Body of pancreas (tissue), 4 donors: ENCODE data around the gene PRRC2A. TPM values are rescaled to one million over a fixed set of nuclear protein-coding genes. Genes with fewer than 3 reads are reported as not detected.

Experiments used
- ATAC-seq: fragments of 150-250 bp; one replicate; pipeline ENCODE4 v1.9.1; 2016
- DNase-seq, 4 donors: peaks; one replicate each; pipeline ENCODE4 v3.0.0-alpha.2; 2019
- H3K27ac ChIP-seq, 4 donors: fragments of 200-600 bp; sonication (generic); 1 replicate in 3 of 4; 2 replicates in 1 of 4; pipeline versions ENCODE4 v1.5.1 to v1.6.1; 2016 to 2019; ENCODE audit warnings: mild to moderate bottlenecking in 1 of 4, mixed read lengths in 1 of 4, moderate library complexity in 1 of 4
- H3K27me3 ChIP-seq, 2 donors: fragments of 200-600 bp; sonication (generic); one replicate each; pipeline ENCODE4 v1.6.0; 2016; ENCODE audit warnings: mild to moderate bottlenecking in 1 of 2
- H3K36me3 ChIP-seq, 2 donors: fragments of 200-600 bp; sonication (generic); replicated peaks in 1 of 2; 2 replicates each; pipeline ENCODE4 v1.5.1; 2016; ENCODE audit warnings: low read depth in 2 of 2; ENCODE audit not compliant: insufficient read depth in 1 of 2
- H3K4me1 ChIP-seq: fragments of 200-600 bp; sonication (generic); one replicate; pipeline ENCODE4 v1.6.0; 2016
- H3K4me3 ChIP-seq, 2 donors: fragments of 200-600 bp; sonication (generic); 1 replicate in 1 of 2; 2 replicates in 1 of 2; pipeline ENCODE4 v1.5.1; 2016 to 2019
- H3K9me3 ChIP-seq, 3 donors: fragments of 200-600 bp; sonication (generic); 1 replicate in 2 of 3; 2 replicates in 1 of 3; pipeline ENCODE4 v1.5.1; 2016
- POLR2A ChIP-seq, 3 donors: fragments of 450-650 bp; IDR thresholded peaks; one replicate each; pipeline ENCODE4 v1.6.1; 2016; ENCODE audit warnings: antibody characterized with exemption in 3 of 3, mild to moderate bottlenecking in 2 of 3
- WGBS, 2 donors: methylation state at CpG; one replicate each; pipeline ENCODE4 v1.1.5; 2017; 5-methylcytosine and 5-hydroxymethylcytosine counted together
- intact Hi-C: fragments of 100-400 bp; cut with DNase I; formaldehyde crosslinking; loops from one replicate; pipeline ENCODE4 v1.15.1; 2023
- total RNA-seq, 2 donors: library from RNA; depleted of rRNA; stranded (reverse); fragments of >200 nt; gene quantifications; one replicate each; pipeline ENCODE4 v1.1.0, GENCODE V29; 2016
- TF ChIP-seq, protein P1 (sequence below), 7 experiments: fragments of 450-650 bp in 4 of 7; fragments of 200-600 bp in 3 of 7; sonication (generic) in 3 of 7; IDR thresholded peaks; one replicate each; pipeline ENCODE4 v1.5.1; 2016 to 2019; ENCODE audit warnings: antibody characterized with exemption in 7 of 7

The PRRC2A gene
- total RNA-seq, 2 donors from 2014 or later: 48.8 to 57.4 TPM

DNA sequence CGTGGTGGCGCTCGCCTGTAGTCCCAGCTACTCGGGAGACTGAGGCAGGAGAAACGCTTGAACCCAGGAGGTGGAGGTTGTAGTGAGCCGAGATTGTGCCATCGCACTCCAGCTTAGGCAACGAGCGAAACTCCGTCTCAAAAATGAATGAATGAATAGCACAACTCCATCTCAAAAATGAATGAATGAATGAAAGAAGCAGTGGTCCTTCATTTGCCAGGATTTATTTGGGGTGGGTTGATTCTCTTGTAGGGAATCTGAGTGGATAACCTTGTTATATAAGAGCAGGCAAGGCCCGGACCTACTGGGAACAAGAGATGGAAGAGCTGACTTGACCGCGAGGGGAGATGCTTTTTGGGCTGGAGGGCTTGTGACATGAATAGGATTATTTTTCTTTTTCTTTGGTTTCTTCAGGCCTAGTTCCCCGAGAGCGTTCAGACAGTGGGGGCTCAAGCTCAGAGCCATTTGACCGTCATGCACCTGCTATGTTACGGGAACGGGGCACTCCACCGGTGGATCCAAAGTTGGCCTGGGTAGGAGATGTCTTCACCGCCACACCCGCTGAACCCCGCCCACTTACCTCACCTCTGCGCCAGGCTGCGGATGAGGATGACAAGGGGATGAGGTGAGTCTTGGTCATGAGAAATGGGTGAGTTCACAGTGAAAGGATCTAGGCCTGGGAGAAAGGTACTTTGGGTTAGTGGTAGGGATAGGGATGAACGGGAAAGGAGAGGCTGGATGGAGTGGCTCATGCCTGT is 9.8 kb downstream of the PRRC2A start:
- no peak overlapping the region for H3K4me3 ChIP-seq
- H3K27me3 ChIP-seq: no peaks in the 10 kb centered on the region
- intact Hi-C loops: no loop called here
- no peak overlapping the region for H3K27ac ChIP-seq
- no peaks in the 10 kb centered on the region for H3K9me3 ChIP-seq
- TF ChIP-seq POLR2A (IDR thresholded peaks at IDR 0.05): no peak
- TF ChIP-seq, protein P1, sequence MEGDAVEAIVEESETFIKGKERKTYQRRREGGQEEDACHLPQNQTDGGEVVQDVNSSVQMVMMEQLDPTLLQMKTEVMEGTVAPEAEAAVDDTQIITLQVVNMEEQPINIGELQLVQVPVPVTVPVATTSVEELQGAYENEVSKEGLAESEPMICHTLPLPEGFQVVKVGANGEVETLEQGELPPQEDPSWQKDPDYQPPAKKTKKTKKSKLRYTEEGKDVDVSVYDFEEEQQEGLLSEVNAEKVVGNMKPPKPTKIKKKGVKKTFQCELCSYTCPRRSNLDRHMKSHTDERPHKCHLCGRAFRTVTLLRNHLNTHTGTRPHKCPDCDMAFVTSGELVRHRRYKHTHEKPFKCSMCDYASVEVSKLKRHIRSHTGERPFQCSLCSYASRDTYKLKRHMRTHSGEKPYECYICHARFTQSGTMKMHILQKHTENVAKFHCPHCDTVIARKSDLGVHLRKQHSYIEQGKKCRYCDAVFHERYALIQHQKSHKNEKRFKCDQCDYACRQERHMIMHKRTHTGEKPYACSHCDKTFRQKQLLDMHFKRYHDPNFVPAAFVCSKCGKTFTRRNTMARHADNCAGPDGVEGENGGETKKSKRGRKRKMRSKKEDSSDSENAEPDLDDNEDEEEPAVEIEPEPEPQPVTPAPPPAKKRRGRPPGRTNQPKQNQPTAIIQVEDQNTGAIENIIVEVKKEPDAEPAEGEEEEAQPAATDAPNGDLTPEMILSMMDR (IDR thresholded peaks at IDR 0.05): no peak
- no peak for ATAC-seq
- no peaks in the 10 kb centered on the region for H3K4me1 ChIP-seq
- DNase-seq: no peak
- WGBS, 2 donors: 91 to 94% methylated on average over 25 of the region's 25 CpGs
- peaks cover 31 to 68% of the 10 kb centered on the region in 2 donors for H3K36me3 ChIP-seq

DNA sequence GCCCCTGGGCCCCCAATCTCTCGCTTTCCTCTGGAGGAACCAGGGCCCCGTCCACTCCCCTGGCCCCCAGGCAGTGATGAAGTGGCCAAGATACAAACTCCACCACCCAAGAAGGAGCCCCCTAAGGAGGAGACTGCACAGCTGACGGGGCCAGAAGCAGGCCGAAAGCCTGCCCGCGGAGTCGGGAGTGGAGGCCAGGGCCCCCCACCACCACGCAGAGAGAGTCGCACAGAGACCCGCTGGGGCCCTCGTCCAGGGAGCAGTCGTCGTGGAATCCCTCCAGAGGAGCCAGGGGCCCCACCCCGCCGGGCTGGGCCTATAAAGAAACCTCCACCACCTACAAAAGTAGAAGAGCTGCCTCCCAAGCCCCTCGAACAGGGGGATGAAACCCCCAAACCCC is 10.7 kb downstream of the PRRC2A start:
- Histone ChIP-seq H3K27ac (no peak overlapping the region), H3K27me3 (no peaks in the 10 kb centered on the region), H3K4me3 (no peak overlapping the region), H3K4me1 (no peaks in the 10 kb centered on the region), H3K9me3 (no peaks in the 10 kb centered on the region), H3K36me3 (peaks cover 29 to 64% of the 10 kb centered on the region in 2 donors)
- DNase-seq: no peak
- intact Hi-C loops: no loop called here
- 87 to 98% methylated on average over 4 to 16 of the region's 16 CpGs for WGBS, 2 donors
- ATAC-seq: no peak
- no peak for TF ChIP-seq POLR2A (IDR thresholded peaks at IDR 0.05)
- TF ChIP-seq, protein P1 (IDR thresholded peaks at IDR 0.05): no peak

DNA sequence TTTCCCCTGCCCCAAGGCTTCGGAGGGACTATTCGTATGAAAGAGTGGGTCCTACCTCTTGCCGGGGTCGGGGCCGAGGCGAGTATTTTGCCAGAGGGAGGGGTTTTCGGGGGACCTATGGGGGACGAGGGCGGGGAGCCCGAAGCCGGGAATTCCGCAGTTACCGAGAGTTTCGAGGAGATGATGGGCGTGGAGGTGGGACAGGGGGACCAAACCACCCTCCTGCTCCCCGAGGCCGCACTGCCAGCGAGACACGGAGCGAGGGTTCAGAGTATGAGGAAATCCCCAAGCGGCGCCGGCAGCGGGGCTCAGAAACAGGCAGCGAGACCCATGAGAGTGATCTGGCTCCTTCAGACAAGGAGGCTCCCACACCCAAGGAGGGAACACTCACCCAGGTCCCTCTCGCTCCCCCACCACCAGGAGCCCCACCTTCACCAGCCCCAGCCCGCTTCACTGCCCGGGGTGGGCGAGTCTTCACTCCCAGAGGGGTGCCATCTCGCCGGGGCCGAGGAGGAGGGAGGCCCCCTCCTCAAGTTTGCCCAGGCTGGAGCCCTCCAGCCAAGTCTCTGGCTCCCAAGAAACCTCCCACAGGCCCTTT is 11.3 kb downstream of the PRRC2A start:
- ATAC-seq (no peak), DNase-seq (no peak)
- H3K36me3 ChIP-seq: peaks cover 24 to 66% of the 10 kb centered on the region in 2 donors
- no peaks in the 10 kb centered on the region for H3K4me1 ChIP-seq
- intact Hi-C loops: no loop called here
- TF ChIP-seq, protein P1 (IDR thresholded peaks at IDR 0.05): no peak
- TF ChIP-seq POLR2A (IDR thresholded peaks at IDR 0.05): no peak
- no peak overlapping the region for H3K4me3 ChIP-seq
- no peaks in the 10 kb centered on the region for H3K9me3 ChIP-seq
- 88 to 96% methylated on average over 25 to 31 of the region's 32 CpGs for WGBS, 2 donors
- H3K27ac ChIP-seq: no peak overlapping the region
- H3K27me3 ChIP-seq: no peaks in the 10 kb centered on the region

DNA sequence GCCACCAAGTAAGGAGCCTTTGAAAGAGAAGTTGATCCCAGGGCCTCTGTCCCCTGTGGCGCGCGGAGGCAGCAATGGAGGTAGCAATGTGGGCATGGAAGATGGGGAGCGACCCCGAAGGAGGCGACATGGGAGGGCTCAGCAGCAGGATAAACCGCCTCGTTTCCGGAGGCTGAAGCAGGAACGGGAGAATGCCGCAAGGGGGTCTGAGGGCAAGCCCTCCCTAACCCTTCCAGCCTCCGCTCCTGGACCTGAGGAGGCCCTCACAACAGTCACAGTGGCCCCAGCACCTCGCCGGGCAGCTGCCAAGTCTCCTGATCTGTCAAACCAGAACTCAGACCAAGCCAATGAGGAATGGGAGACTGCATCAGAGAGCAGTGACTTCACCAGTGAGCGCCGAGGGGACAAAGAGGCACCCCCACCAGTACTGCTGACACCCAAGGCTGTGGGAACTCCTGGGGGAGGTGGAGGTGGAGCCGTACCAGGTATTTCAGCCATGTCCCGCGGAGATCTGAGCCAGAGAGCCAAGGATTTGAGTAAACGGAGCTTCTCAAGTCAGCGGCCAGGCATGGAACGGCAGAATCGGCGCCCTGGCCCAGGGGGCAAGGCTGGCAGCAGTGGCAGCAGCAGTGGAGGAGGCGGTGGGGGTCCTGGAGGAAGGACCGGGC is 11.9 kb downstream of the PRRC2A start:
- Histone ChIP-seq H3K27me3 (no peaks in the 10 kb centered on the region), H3K27ac (no peak overlapping the region), H3K9me3 (no peaks in the 10 kb centered on the region), H3K4me1 (no peaks in the 10 kb centered on the region), H3K36me3 (peaks cover 24 to 69% of the 10 kb centered on the region in 2 donors), H3K4me3 (no peak overlapping the region)
- intact Hi-C loops: no loop called here
- 88 to 89% methylated on average over 24 to 25 of the region's 26 CpGs for WGBS, 2 donors
- DNase-seq (no peak), ATAC-seq (no peak)
- TF ChIP-seq POLR2A (IDR thresholded peaks at IDR 0.05): no peak
- TF ChIP-seq, protein P1 (IDR thresholded peaks at IDR 0.05): no peak
